Vagina (tissue), 2 donors: ENCODE data around the gene SPTBN1.

Experiments
- POLR2AphosphoS5 ChIP-seq, 2 donors: sonication (generic); formaldehyde crosslinking; IDR thresholded peaks; one replicate each; pipeline ENCODE4 v1.9.0; 2017; ENCODE audit warnings: antibody characterized with exemption in 2 of 2, mild to moderate bottlenecking in 2 of 2, low read depth in 1 of 2; ENCODE audit not compliant: insufficient read depth in 1 of 2
- TF ChIP-seq, protein P1 (sequence below), 3 experiments: fragments of 450-650 bp in 2 of 3; fragments of 200-600 bp in 1 of 3; sonication (generic) in 1 of 3; IDR thresholded peaks; one replicate each; pipeline ENCODE4 v1.5.1; 2017 to 2019; ENCODE audit warnings: antibody characterized with exemption in 3 of 3, mild to moderate bottlenecking in 2 of 3, moderate library complexity in 2 of 3

DNA sequence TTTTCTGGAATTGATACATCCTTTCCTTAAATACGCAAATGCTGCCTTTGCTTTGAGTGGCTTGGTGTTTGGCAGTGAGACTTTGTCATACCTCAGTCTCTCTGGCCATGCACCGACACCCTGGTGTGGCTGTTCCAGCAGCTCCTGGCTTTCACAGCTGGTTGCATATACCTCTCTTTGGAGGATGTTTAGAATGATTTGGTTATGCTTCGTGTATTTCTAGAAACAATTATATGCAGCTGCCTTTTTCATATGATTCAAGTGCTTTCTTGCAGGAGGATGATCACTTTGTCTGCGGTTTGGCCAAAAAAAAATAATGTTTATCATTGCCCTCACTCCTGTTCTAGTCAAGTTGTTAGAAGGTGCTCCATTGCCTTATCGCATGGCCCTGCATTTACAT is 172.3 kb downstream of the SPTBN1 start:
- TF ChIP-seq, protein P1, sequence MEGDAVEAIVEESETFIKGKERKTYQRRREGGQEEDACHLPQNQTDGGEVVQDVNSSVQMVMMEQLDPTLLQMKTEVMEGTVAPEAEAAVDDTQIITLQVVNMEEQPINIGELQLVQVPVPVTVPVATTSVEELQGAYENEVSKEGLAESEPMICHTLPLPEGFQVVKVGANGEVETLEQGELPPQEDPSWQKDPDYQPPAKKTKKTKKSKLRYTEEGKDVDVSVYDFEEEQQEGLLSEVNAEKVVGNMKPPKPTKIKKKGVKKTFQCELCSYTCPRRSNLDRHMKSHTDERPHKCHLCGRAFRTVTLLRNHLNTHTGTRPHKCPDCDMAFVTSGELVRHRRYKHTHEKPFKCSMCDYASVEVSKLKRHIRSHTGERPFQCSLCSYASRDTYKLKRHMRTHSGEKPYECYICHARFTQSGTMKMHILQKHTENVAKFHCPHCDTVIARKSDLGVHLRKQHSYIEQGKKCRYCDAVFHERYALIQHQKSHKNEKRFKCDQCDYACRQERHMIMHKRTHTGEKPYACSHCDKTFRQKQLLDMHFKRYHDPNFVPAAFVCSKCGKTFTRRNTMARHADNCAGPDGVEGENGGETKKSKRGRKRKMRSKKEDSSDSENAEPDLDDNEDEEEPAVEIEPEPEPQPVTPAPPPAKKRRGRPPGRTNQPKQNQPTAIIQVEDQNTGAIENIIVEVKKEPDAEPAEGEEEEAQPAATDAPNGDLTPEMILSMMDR (IDR thresholded peaks at IDR 0.05): no peak
- no peak for TF ChIP-seq POLR2AphosphoS5 (IDR thresholded peaks at IDR 0.05; ENCODE audit: insufficient read depth in 1 of 2, low read depth in 1 of 2)
